Measurements from ENCODE around the gene MAPKBP1. TPM values are rescaled to one million over a fixed set of nuclear protein-coding genes. Genes with fewer than 3 reads are reported as not detected.

MAPKBP1 gene
- total RNA-seq, 2 donors from 2014 or later: 16.7 to 26.3 TPM

GRCh38 chr15:41832875-41833274 is 58.6 kb downstream of the MAPKBP1 start:
- TF ChIP-seq, protein P1, sequence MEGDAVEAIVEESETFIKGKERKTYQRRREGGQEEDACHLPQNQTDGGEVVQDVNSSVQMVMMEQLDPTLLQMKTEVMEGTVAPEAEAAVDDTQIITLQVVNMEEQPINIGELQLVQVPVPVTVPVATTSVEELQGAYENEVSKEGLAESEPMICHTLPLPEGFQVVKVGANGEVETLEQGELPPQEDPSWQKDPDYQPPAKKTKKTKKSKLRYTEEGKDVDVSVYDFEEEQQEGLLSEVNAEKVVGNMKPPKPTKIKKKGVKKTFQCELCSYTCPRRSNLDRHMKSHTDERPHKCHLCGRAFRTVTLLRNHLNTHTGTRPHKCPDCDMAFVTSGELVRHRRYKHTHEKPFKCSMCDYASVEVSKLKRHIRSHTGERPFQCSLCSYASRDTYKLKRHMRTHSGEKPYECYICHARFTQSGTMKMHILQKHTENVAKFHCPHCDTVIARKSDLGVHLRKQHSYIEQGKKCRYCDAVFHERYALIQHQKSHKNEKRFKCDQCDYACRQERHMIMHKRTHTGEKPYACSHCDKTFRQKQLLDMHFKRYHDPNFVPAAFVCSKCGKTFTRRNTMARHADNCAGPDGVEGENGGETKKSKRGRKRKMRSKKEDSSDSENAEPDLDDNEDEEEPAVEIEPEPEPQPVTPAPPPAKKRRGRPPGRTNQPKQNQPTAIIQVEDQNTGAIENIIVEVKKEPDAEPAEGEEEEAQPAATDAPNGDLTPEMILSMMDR (conservative IDR thresholded peaks at IDR 0.05): no peak
- Histone ChIP-seq H3K9ac (ENCODE audit: extremely low read depth, low read length, poor library complexity, severe bottlenecking) (no peak overlapping the region), H3K27me3 (ENCODE audit: control insufficient read depth, insufficient read depth, low read length, poor library complexity, severe bottlenecking) (no peaks in the 10 kb centered on the region), H3K4me3 (ENCODE audit: low read length) (no peak overlapping the region), H3K9me3 (ENCODE audit: control insufficient read depth, low read length) (no peaks in the 10 kb centered on the region), H3K27ac (ENCODE audit: low read depth, low read length) (no peak overlapping the region), H3K4me1 (ENCODE audit: control insufficient read depth, insufficient read depth, low read length) (peaks cover 4% of the 10 kb centered on the region), H3K36me3 (ENCODE audit: control insufficient read depth, insufficient read depth, low read length) (no peaks in the 10 kb centered on the region)
- peaks cover 20% of the 10 kb centered on the region for H3K36me3 Mint-ChIP-seq (ENCODE audit: low read depth)
- DNase-seq: no peak
- peaks cover 4% of the 10 kb centered on the region for H3K4me1 Mint-ChIP-seq
- H3K27ac Mint-ChIP-seq: no peak overlapping the region
- H3K27me3 Mint-ChIP-seq (ENCODE audit: insufficient read depth): no peaks in the 10 kb centered on the region
- H3K4me3 Mint-ChIP-seq: no peak overlapping the region
- 94 to 100% methylated on average over 2 to 3 of the region's 3 CpGs for WGBS, 2 experiments (ENCODE audit: insufficient coverage in 1 of 2, insufficient read length in 1 of 2)
- no peaks in the 10 kb centered on the region for H3K9me3 Mint-ChIP-seq

DNA sequence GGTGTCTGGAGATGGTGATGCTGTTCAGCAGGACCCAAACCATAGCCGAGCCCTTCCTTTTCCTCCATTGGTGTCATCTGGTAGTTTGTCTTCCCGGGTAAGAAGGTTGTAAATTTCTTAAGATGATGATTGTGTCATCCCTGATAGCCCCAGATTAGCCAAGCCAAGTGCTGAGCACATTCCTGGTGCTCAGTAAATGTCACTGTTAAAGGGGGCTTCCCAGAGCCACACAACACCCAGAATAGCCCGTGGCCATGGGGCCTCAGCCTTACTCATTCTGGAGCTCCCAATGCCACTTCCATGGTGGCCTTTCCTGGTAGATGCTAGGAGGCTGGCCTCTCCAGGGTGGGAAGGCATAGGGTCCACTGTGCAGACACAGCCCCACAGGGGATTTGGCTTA is 59.8 kb downstream of the MAPKBP1 start:
- Histone ChIP-seq H3K4me3 (ENCODE audit: low read length) (no peak overlapping the region), H3K9ac (ENCODE audit: extremely low read depth, low read length, poor library complexity, severe bottlenecking) (no peak overlapping the region), H3K27me3 (ENCODE audit: control insufficient read depth, insufficient read depth, low read length, poor library complexity, severe bottlenecking) (no peaks in the 10 kb centered on the region), H3K36me3 (ENCODE audit: control insufficient read depth, insufficient read depth, low read length) (no peaks in the 10 kb centered on the region), H3K27ac (ENCODE audit: low read depth, low read length) (no peak overlapping the region), H3K9me3 (ENCODE audit: control insufficient read depth, low read length) (no peaks in the 10 kb centered on the region), H3K4me1 (ENCODE audit: control insufficient read depth, insufficient read depth, low read length) (no peaks in the 10 kb centered on the region)
- no peak for DNase-seq
- Mint-ChIP-seq H3K4me1 (no peaks in the 10 kb centered on the region), H3K27me3 (ENCODE audit: insufficient read depth) (no peaks in the 10 kb centered on the region), H3K4me3 (no peak overlapping the region), H3K9me3 (no peaks in the 10 kb centered on the region), H3K36me3 (ENCODE audit: low read depth) (peaks cover 22% of the 10 kb centered on the region), H3K27ac (no peak overlapping the region)
- 77% methylated on average over 3 of the region's 3 CpGs; no CpG with 5 or more reads in 1 of the 2 experiments for whole genome bisulfite sequencing, 2 experiments (ENCODE audit: insufficient coverage in 1 of 2, insufficient read length in 1 of 2)
- TF ChIP-seq, protein P1 (conservative IDR thresholded peaks at IDR 0.05): no peak

- 91 to 94% methylated on average over 6 of the region's 6 CpGs for WGBS, 2 experiments (ENCODE audit: insufficient coverage in 1 of 2, insufficient read length in 1 of 2)
- Histone ChIP-seq H3K4me3 (ENCODE audit: low read length) (no peak overlapping the region), H3K4me1 (ENCODE audit: control insufficient read depth, insufficient read depth, low read length) (no peaks in the 10 kb centered on the region), H3K9me3 (ENCODE audit: control insufficient read depth, low read length) (no peaks in the 10 kb centered on the region), H3K9ac (ENCODE audit: extremely low read depth, low read length, poor library complexity, severe bottlenecking) (no peak overlapping the region), H3K27ac (ENCODE audit: low read depth, low read length) (no peak overlapping the region), H3K36me3 (ENCODE audit: control insufficient read depth, insufficient read depth, low read length) (no peaks in the 10 kb centered on the region), H3K27me3 (ENCODE audit: control insufficient read depth, insufficient read depth, low read length, poor library complexity, severe bottlenecking) (no peaks in the 10 kb centered on the region)
- H3K36me3 Mint-ChIP-seq (ENCODE audit: low read depth): peaks cover 17% of the 10 kb centered on the region
- no peak for DNase-seq
- H3K4me1 Mint-ChIP-seq: no peaks in the 10 kb centered on the region
- H3K27ac Mint-ChIP-seq: no peak overlapping the region
- H3K9me3 Mint-ChIP-seq: no peaks in the 10 kb centered on the region
- TF ChIP-seq, protein P1 (conservative IDR thresholded peaks at IDR 0.05): no peak
- no peaks in the 10 kb centered on the region for H3K27me3 Mint-ChIP-seq (ENCODE audit: insufficient read depth)
- no peak overlapping the region for H3K4me3 Mint-ChIP-seq
Observed at GRCh38 chr15:41836073-41836472, 61.8 kb downstream of the MAPKBP1 start.
